ENCODE measurements around the gene PINK1.

PINK1 gene

GRCh38 chr1:20661207-20662109 is 28.2 kb downstream of the PINK1 start, which contains the start of gene DDOST (continued):
- TF ChIP-seq ZBTB10 (tag by site-specific recombination; IDR thresholded peaks at IDR 0.05) (no peak), ZNF473 (tag by site-specific recombination; IDR thresholded peaks at IDR 0.05) (no peak), ZBTB26 (tag by site-specific recombination; optimal IDR thresholded peaks at IDR 0.05) (peak; percentile 88), ZNF548 (tag by site-specific recombination; IDR thresholded peaks at IDR 0.05) (no peak), ZNF416 (tag by site-specific recombination; IDR thresholded peaks at IDR 0.05) (no peak), ELK4 (IDR thresholded peaks at IDR 0.05; ENCODE audit: borderline replicate concordance, low read depth, low read length) (peak; percentile 92), ZNF280C (tag by site-specific recombination; IDR thresholded peaks at IDR 0.05) (no peak), ZNF2 (tag by site-specific recombination; IDR thresholded peaks at IDR 0.05) (0 out of 2 replicates have a peak, but pooled peaks have one; percentile 48), ZSCAN23 (tag by site-specific recombination; IDR thresholded peaks at IDR 0.05) (no peak), KLF17 (tag by site-specific recombination; IDR thresholded peaks at IDR 0.05) (no peak), YY1 (tag by site-specific recombination; IDR thresholded peaks at IDR 0.05) (peak; percentile 82), ZNF610 (tag by site-specific recombination; IDR thresholded peaks at IDR 0.05; ENCODE audit: borderline replicate concordance) (0 out of 2 replicates have a peak, but pooled peaks have one; percentile 21), ZBTB48 (tag by site-specific recombination; IDR thresholded peaks at IDR 0.05) (peak; percentile 69; the same call in 1 of the 2 replicates), ZNF701 (tag by site-specific recombination; IDR thresholded peaks at IDR 0.05) (no peak), ZNF560 (tag by site-specific recombination; IDR thresholded peaks at IDR 0.05; ENCODE audit: borderline replicate concordance) (no peak), OSR2 (tag by site-specific recombination; IDR thresholded peaks at IDR 0.05) (0 out of 2 replicates have a peak, but pooled peaks have one; percentile 35), HOXA7 (CRISPR knock-in tag; IDR thresholded peaks at IDR 0.05; ENCODE audit: borderline replicate concordance) (no peak), ZBTB7A (tag by site-specific recombination; IDR thresholded peaks at IDR 0.05; ENCODE audit: low read depth) (0 out of 2 replicates have a peak, but pooled peaks have one; percentile 41), INSM2 (tag by site-specific recombination; IDR thresholded peaks at IDR 0.05) (no peak), ZNF660 (tag by site-specific recombination; IDR thresholded peaks at IDR 0.05) (peak; percentile 7; the same call in 1 of the 2 replicates), ZNF19 (tag by site-specific recombination; IDR thresholded peaks at IDR 0.05; ENCODE audit: low read depth) (no peak), OVOL3 (tag by site-specific recombination; IDR thresholded peaks at IDR 0.05) (no peak), ZNF664 (tag by site-specific recombination; IDR thresholded peaks at IDR 0.05) (no peak), BCL11B (tag by site-specific recombination; IDR thresholded peaks at IDR 0.05; ENCODE audit: low read depth) (no peak), ZNF138 (tag by site-specific recombination; IDR thresholded peaks at IDR 0.05; ENCODE audit: borderline replicate concordance) (no peak), IKZF3 (tag by site-specific recombination; IDR thresholded peaks at IDR 0.05) (no peak), SP3 (tag by site-specific recombination; IDR thresholded peaks at IDR 0.05) (peak; percentile 87), ZNF449 (tag by site-specific recombination; IDR thresholded peaks at IDR 0.05) (peak; percentile 85)

All from HEK293 (cell line).